Suprapubic skin (tissue), 4 donors: Measurements from ENCODE around the gene OR11A1. TPM values are rescaled to one million over a fixed set of nuclear protein-coding genes. Genes with fewer than 3 reads are reported as not detected.

Source experiments
- DNase-seq, 2 donors: peaks; one replicate each; pipeline ENCODE4 v3.0.0-alpha.2; 2019; ENCODE audit warnings: low spot score in 2 of 2
- H3K27ac ChIP-seq: fragments of 200-600 bp; sonication (generic); one replicate; pipeline ENCODE4 v1.5.1; 2019
- H3K27me3 ChIP-seq: fragments of 200-600 bp; sonication (generic); one replicate; pipeline ENCODE4 v1.5.1; 2019
- H3K36me3 ChIP-seq: fragments of 200-600 bp; sonication (generic); one replicate; pipeline ENCODE4 v1.5.1; 2019
- H3K4me1 ChIP-seq: fragments of 200-600 bp; sonication (generic); one replicate; pipeline ENCODE4 v1.5.1; 2019
- H3K4me3 ChIP-seq: fragments of 200-600 bp; sonication (generic); one replicate; pipeline ENCODE4 v1.5.1; 2019; ENCODE audit warnings: mild to moderate bottlenecking
- H3K9me3 ChIP-seq: fragments of 200-600 bp; sonication (generic); one replicate; pipeline ENCODE4 v1.5.1; 2019
- EP300 ChIP-seq: sonication (generic); formaldehyde crosslinking; IDR thresholded peaks from one replicate; pipeline ENCODE4 v1.6.1; 2017; ENCODE audit warnings: antibody characterized with exemption
- POLR2A ChIP-seq, 2 donors: fragments of 450-650 bp; IDR thresholded peaks; one replicate each; pipeline ENCODE4 v1.6.1; 2017; ENCODE audit warnings: antibody characterized with exemption in 2 of 2, mild to moderate bottlenecking in 2 of 2, moderate library complexity in 2 of 2
- POLR2AphosphoS5 ChIP-seq, 3 donors: sonication (generic); formaldehyde crosslinking; IDR thresholded peaks; one replicate each; pipeline ENCODE4 v1.6.1; 2017; ENCODE audit warnings: antibody characterized with exemption in 3 of 3
- WGBS: methylation state at CpG from one replicate; pipeline ENCODE4 v1.1.5; 2018; 5-methylcytosine and 5-hydroxymethylcytosine counted together
- total RNA-seq, 4 donors: library from RNA; depleted of rRNA; stranded (reverse); fragments of >200 nt; gene quantifications; one replicate each; pipeline ENCODE4 v1.1.0, GENCODE V29; 2016
- TF ChIP-seq, protein P1 (sequence below), 2 donors: fragments of 200-600 bp in 1 of 2; fragments of 450-650 bp in 1 of 2; sonication (generic) in 1 of 2; IDR thresholded peaks; one replicate each; pipeline ENCODE4 v1.5.1; 2016 to 2019; ENCODE audit warnings: antibody characterized with exemption in 2 of 2, mild to moderate bottlenecking in 1 of 2, moderate library complexity in 1 of 2

The OR11A1 gene, protein sequence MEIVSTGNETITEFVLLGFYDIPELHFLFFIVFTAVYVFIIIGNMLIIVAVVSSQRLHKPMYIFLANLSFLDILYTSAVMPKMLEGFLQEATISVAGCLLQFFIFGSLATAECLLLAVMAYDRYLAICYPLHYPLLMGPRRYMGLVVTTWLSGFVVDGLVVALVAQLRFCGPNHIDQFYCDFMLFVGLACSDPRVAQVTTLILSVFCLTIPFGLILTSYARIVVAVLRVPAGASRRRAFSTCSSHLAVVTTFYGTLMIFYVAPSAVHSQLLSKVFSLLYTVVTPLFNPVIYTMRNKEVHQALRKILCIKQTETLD
- not detected for total RNA-seq

GRCh38 chr6:29456971-29457370, at the start of gene OR11A1, which contains the start of gene OR2H1:
OR11A1 (minus strand) TSS chr6:29457071; CDS start chr6:29427641, 29,430 bp downstream.
OR2H1 (plus strand) TSS chr6:29457155; CDS start chr6:29461770, 4,615 bp downstream.
- DNase-seq, result no peak
- 72% methylated on average over 2 of the region's 2 CpGs for WGBS
- Histone ChIP-seq H3K4me1 (no peaks in the 10 kb centered on the region), H3K36me3 (no peaks in the 10 kb centered on the region), H3K4me3 (no peak within 1 kb of the TSS), H3K27ac (no peak within 1 kb of the TSS), H3K9me3 (no peaks in the 10 kb centered on the region), H3K27me3 (no peaks in the 10 kb centered on the region)
- TF ChIP-seq, protein P1, sequence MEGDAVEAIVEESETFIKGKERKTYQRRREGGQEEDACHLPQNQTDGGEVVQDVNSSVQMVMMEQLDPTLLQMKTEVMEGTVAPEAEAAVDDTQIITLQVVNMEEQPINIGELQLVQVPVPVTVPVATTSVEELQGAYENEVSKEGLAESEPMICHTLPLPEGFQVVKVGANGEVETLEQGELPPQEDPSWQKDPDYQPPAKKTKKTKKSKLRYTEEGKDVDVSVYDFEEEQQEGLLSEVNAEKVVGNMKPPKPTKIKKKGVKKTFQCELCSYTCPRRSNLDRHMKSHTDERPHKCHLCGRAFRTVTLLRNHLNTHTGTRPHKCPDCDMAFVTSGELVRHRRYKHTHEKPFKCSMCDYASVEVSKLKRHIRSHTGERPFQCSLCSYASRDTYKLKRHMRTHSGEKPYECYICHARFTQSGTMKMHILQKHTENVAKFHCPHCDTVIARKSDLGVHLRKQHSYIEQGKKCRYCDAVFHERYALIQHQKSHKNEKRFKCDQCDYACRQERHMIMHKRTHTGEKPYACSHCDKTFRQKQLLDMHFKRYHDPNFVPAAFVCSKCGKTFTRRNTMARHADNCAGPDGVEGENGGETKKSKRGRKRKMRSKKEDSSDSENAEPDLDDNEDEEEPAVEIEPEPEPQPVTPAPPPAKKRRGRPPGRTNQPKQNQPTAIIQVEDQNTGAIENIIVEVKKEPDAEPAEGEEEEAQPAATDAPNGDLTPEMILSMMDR (IDR thresholded peaks at IDR 0.05), result no peak
- TF ChIP-seq POLR2A (IDR thresholded peaks at IDR 0.05) (no peak), POLR2AphosphoS5 (IDR thresholded peaks at IDR 0.05) (no peak), EP300 (no peak)

- TF ChIP-seq POLR2AphosphoS5 (IDR thresholded peaks at IDR 0.05), result no peak
- no peak for TF ChIP-seq EP300
- TF ChIP-seq, protein P1 (IDR thresholded peaks at IDR 0.05), result no peak
- TF ChIP-seq POLR2A (IDR thresholded peaks at IDR 0.05), result no peak
- peaks cover 6% of the 10 kb centered on the region for H3K27me3 ChIP-seq
- H3K4me1 ChIP-seq, result no peaks in the 10 kb centered on the region
- 66% methylated on average over 11 of the region's 11 CpGs for WGBS
- H3K9me3 ChIP-seq, result no peaks in the 10 kb centered on the region
- H3K27ac ChIP-seq, result no peak overlapping the region
- no peak overlapping the region for H3K4me3 ChIP-seq
- no peaks in the 10 kb centered on the region for H3K36me3 ChIP-seq
- DNase-seq, result no peak
These were observed 49.7 kb upstream of the OR11A1 start for GRCh38 chr6:29506446-29507067.

DNA sequence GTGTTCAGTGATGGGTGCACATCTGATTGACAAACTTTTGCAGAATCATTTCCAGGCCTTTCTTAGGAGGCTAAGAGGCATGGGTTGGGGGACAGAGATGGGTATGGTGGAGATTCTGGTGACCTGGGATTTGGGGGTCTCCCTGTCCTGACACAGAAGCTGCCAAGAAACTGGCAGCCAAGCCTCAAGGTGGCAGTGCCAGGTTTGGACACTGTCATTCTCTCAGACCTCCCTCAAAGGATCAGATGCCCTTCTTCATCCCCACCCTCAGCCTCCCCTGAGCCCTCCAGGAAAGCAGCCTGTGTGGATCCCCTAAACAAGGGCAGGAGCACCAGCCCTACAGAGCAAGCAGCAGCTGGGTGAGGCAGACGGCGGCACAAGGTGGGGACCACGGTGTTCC, 48.9 kb upstream of the OR11A1 start:
- TF ChIP-seq, protein P1 (IDR thresholded peaks at IDR 0.05), result no peak
- TF ChIP-seq EP300 (no peak), POLR2A (IDR thresholded peaks at IDR 0.05) (no peak), POLR2AphosphoS5 (IDR thresholded peaks at IDR 0.05) (no peak)
- Histone ChIP-seq H3K36me3 (no peaks in the 10 kb centered on the region), H3K27ac (no peak overlapping the region), H3K4me3 (no peak overlapping the region), H3K4me1 (no peaks in the 10 kb centered on the region), H3K9me3 (no peaks in the 10 kb centered on the region), H3K27me3 (peaks cover 5% of the 10 kb centered on the region)
- no CpG with 5 or more reads among the region's 3 CpGs for WGBS
- no peak for DNase-seq

DNA sequence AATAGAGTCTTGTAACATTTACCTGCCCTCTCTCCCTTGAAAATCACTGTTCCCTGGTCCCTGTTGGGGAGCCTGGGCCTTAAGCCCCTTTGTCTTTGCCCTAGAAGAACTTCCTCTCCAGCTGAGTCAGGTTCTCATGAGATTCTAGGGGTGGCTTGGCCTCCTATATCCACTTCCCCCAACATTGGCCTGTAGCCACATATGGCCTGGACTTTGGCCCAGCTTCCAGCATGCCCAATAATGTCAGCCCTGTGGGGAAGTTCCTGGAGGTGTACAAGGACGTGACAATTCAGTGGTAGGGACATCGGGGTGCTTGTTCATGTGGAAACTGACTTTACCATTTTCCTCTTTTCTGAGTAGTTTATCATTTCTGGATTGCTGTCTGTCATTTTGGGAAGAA, 48.1 kb upstream of the OR11A1 start:
- Histone ChIP-seq H3K4me3 (no peak overlapping the region), H3K27me3 (peaks cover 9% of the 10 kb centered on the region), H3K9me3 (no peaks in the 10 kb centered on the region), H3K4me1 (no peaks in the 10 kb centered on the region), H3K36me3 (no peaks in the 10 kb centered on the region), H3K27ac (no peak overlapping the region)
- TF ChIP-seq EP300, result no peak
- TF ChIP-seq, protein P1 (IDR thresholded peaks at IDR 0.05), result no peak
- no peak for TF ChIP-seq POLR2A (IDR thresholded peaks at IDR 0.05)
- no peak for TF ChIP-seq POLR2AphosphoS5 (IDR thresholded peaks at IDR 0.05)
- no peak for DNase-seq
- 58% methylated on average over 2 of the region's 2 CpGs for WGBS

GRCh38 chr6:29502597-29502996, 45.7 kb upstream of the OR11A1 start:
- WGBS, result 78% methylated on average over 5 of the region's 5 CpGs
- H3K4me3 ChIP-seq, result no peak overlapping the region

More at GRCh38 chr6:29502597-29502996, 45.7 kb upstream of the OR11A1 start:
- H3K36me3 ChIP-seq, result no peaks in the 10 kb centered on the region
- TF ChIP-seq, protein P1 (IDR thresholded peaks at IDR 0.05), result no peak
- TF ChIP-seq POLR2A (IDR thresholded peaks at IDR 0.05), result no peak
- no peak for TF ChIP-seq EP300
- no peak for TF ChIP-seq POLR2AphosphoS5 (IDR thresholded peaks at IDR 0.05)
- H3K27ac ChIP-seq, result no peak overlapping the region
- no peak for DNase-seq
- no peaks in the 10 kb centered on the region for H3K9me3 ChIP-seq
- H3K27me3 ChIP-seq, result peaks cover 11% of the 10 kb centered on the region
- no peaks in the 10 kb centered on the region for H3K4me1 ChIP-seq
